Liver (tissue), 9 donors: ENCODE measurements around the gene SGCG. TPM values are rescaled to one million over a fixed set of nuclear protein-coding genes. Genes with fewer than 3 reads are reported as not detected.

Source experiments
- DNase-seq: peaks from one replicate; pipeline ENCODE4 v3.0.0-alpha.2; 2017; ENCODE audit warnings: low spot score
- H3K27ac ChIP-seq, 2 donors: one replicate each; pipeline ENCODE4 v1.7.0; 2013; ENCODE audit warnings: inconsistent platforms in 2 of 2, low read length in 2 of 2, control low read depth in 1 of 2, low read depth in 1 of 2, mild to moderate bottlenecking in 1 of 2
- H3K27me3 ChIP-seq, 4 donors: one replicate each; pipeline versions ENCODE4 v1.6.1 to v1.7.0; 2013; ENCODE audit warnings: low read length in 3 of 4, inconsistent platforms in 1 of 4, mild to moderate bottlenecking in 1 of 4, moderate library complexity in 1 of 4; ENCODE audit not compliant: control insufficient read depth in 4 of 4, insufficient read depth in 4 of 4
- H3K36me3 ChIP-seq, 4 donors: one replicate each; pipeline versions ENCODE4 v1.6.1 to v1.7.0; 2013; ENCODE audit warnings: low read length in 3 of 4, mild to moderate bottlenecking in 3 of 4, low read depth in 1 of 4, moderate library complexity in 1 of 4; ENCODE audit not compliant: control insufficient read depth in 4 of 4, insufficient read depth in 3 of 4
- H3K4me1 ChIP-seq, 4 donors: one replicate each; pipeline versions ENCODE4 v1.6.1 to v1.7.0; 2013; ENCODE audit warnings: low read length in 3 of 4, mild to moderate bottlenecking in 3 of 4, moderate library complexity in 1 of 4; ENCODE audit not compliant: control insufficient read depth in 4 of 4, insufficient read depth in 4 of 4
- H3K4me3 ChIP-seq, 3 donors: one replicate each; pipeline versions ENCODE4 v1.6.1 to v1.7.0; 2013; ENCODE audit warnings: low read length in 3 of 3, control low read depth in 1 of 3, low read depth in 1 of 3, mild to moderate bottlenecking in 1 of 3
- H3K9ac ChIP-seq, 2 donors: one replicate each; pipeline ENCODE4 v1.7.0; 2013; ENCODE audit warnings: low read length in 2 of 2, mild to moderate bottlenecking in 2 of 2, moderate library complexity in 2 of 2, control low read depth in 1 of 2, low read depth in 1 of 2
- H3K9me3 ChIP-seq, 4 donors: one replicate each; pipeline versions ENCODE4 v1.6.1 to v1.7.0; 2013; ENCODE audit warnings: low read length in 3 of 4; ENCODE audit not compliant: control insufficient read depth in 4 of 4
- EGR1 ChIP-seq, 2 donors: IDR thresholded peaks; 2 replicates each; pipeline ENCODE4 v1.6.1; 2016 to 2018; ENCODE audit warnings: antibody characterized with exemption in 2 of 2, low read depth in 2 of 2
- FOXA1 ChIP-seq: IDR thresholded peaks from 2 replicates; pipeline ENCODE4 v1.6.1; 2016; ENCODE audit warnings: antibody characterized with exemption
- FOXA2 ChIP-seq: IDR thresholded peaks from 2 replicates; pipeline ENCODE4 v1.6.1; 2016; ENCODE audit warnings: antibody characterized with exemption
- GABPA ChIP-seq, 2 donors: IDR thresholded peaks in 1 of 2; conservative IDR thresholded peaks in 1 of 2; 2 replicates each; pipeline ENCODE4 v1.6.1; 2016; ENCODE audit warnings: antibody characterized with exemption in 2 of 2, mild to moderate bottlenecking in 1 of 2, moderate library complexity in 1 of 2
- HNF4A ChIP-seq, 2 donors: conservative IDR thresholded peaks; 2 replicates each; pipeline ENCODE4 v1.6.1; 2016; ENCODE audit warnings: antibody characterized with exemption in 2 of 2, mild to moderate bottlenecking in 2 of 2
- RAD21 ChIP-seq, 2 donors: IDR thresholded peaks; 2 replicates each; pipeline ENCODE4 v1.6.1; 2016; ENCODE audit warnings: antibody characterized with exemption in 2 of 2, mild to moderate bottlenecking in 2 of 2
- TAF1 ChIP-seq: conservative IDR thresholded peaks from 2 replicates; pipeline ENCODE4 v1.6.1; 2016; ENCODE audit warnings: antibody characterized with exemption, mild to moderate bottlenecking
- YY1 ChIP-seq: IDR thresholded peaks from 2 replicates; pipeline ENCODE4 v1.6.1; 2016; ENCODE audit warnings: antibody characterized with exemption, mild to moderate bottlenecking
- WGBS: extraction: QIAGEN DNeasy Blood & Tissue Kit; methylation state at CpG from one replicate; pipeline ENCODE4 v1.1.7; 2013; 5-methylcytosine and 5-hydroxymethylcytosine counted together
- polyA plus RNA-seq, 2 donors: library from polyadenylated mRNA; stranded (reverse) in 1 of 2; unstranded in 1 of 2; fragments of 200-250 nt in 1 of 2; fragments of >200 nt in 1 of 2; fragmentation: Nextera tagmentation in 1 of 2; extraction: Ambion mirVana in 1 of 2; gene quantifications; one replicate each; pipeline versions ENCODE4 v1.2.1 to v1.2.3, GENCODE V29; 2013 to 2015
- total RNA-seq, 2 donors: library from RNA; depleted of rRNA; stranded (reverse); fragments of >200 nt; gene quantifications; one replicate each; pipeline ENCODE4 v1.2.3, GENCODE V29; 2014
- TF ChIP-seq, protein P1 (sequence below): fragments of 150-350 bp; IDR thresholded peaks from 2 replicates; pipeline ENCODE4 v1.5.1; 2017; ENCODE audit warnings: improper control_type of control experiment, low read depth, low read length; ENCODE audit not compliant: missing input control
- TF ChIP-seq, protein P2 (sequence below): IDR thresholded peaks from 2 replicates; pipeline ENCODE4 v1.6.1; 2016; ENCODE audit warnings: antibody characterized with exemption
- TF ChIP-seq, protein P3 (sequence below): IDR thresholded peaks from 2 replicates; pipeline ENCODE4 v1.6.1; 2016; ENCODE audit warnings: antibody characterized with exemption
- TF ChIP-seq, protein P4 (sequence below): IDR thresholded peaks from 2 replicates; pipeline ENCODE4 v1.6.1; 2016; ENCODE audit warnings: antibody characterized with exemption, mild to moderate bottlenecking
- TF ChIP-seq, protein P5 (sequence below): IDR thresholded peaks from 2 replicates; pipeline ENCODE4 v1.6.1; 2016; ENCODE audit warnings: antibody characterized with exemption
- donor health status: healthy.
- donor health status: healthy.
- donor health status: healthy.
- donor health status: healthy.
- donor health status: healthy.

SGCG gene
- total and polyA plus RNA-seq, 4 donors, result not detected

DNA sequence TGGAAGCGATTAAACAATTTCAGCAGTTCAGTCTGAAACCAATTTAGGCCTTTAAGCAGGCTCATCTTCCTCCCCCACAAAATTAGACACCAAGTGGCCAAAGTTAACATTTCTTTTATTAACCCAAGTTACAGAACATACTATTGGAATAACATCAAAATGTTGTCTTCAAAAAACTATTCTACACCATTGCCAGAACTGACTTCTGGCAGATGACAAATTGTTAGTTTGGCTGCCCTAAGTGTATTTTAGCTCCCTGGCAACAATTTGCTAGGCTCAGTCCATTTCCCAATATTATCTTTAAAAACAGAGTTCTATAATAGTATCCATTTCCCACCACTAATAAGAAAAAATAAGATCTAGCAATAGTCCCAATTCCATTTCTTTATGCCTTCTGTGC is 107.8 kb downstream of the SGCG start:
- TF ChIP-seq, protein P1, sequence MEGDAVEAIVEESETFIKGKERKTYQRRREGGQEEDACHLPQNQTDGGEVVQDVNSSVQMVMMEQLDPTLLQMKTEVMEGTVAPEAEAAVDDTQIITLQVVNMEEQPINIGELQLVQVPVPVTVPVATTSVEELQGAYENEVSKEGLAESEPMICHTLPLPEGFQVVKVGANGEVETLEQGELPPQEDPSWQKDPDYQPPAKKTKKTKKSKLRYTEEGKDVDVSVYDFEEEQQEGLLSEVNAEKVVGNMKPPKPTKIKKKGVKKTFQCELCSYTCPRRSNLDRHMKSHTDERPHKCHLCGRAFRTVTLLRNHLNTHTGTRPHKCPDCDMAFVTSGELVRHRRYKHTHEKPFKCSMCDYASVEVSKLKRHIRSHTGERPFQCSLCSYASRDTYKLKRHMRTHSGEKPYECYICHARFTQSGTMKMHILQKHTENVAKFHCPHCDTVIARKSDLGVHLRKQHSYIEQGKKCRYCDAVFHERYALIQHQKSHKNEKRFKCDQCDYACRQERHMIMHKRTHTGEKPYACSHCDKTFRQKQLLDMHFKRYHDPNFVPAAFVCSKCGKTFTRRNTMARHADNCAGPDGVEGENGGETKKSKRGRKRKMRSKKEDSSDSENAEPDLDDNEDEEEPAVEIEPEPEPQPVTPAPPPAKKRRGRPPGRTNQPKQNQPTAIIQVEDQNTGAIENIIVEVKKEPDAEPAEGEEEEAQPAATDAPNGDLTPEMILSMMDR, result no peak
- Histone ChIP-seq H3K4me3 (no peak overlapping the region), H3K27ac (no peak overlapping the region), H3K27me3 (no peaks in the 10 kb centered on the region), H3K4me1 (no peaks in the 10 kb centered on the region), H3K9me3 (no peaks in the 10 kb centered on the region), H3K36me3 (no peaks in the 10 kb centered on the region), H3K9ac (no peak overlapping the region)
- no peak for DNase-seq
- 89% methylated on average over 1 of the region's 1 CpG for WGBS

DNA sequence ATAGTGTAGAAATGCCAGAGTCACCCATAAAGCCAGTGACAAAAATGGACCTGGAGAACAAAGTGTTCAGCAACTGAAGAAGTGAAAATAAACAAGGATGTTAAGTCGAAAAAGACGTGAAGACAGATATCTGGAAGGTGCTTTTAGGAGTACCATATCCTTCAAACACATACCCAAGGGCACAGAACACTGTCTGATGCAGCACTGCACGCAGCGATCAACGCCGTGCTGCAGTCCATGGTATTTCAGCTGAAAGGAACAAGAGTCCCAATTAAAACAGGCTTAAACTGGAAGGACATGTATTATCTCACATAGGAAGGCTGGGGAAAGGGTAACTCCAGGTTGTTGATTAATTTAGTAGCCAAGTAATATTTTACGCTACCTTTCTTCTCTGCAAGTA is 108.2 kb downstream of the SGCG start:
- Histone ChIP-seq H3K27me3 (no peaks in the 10 kb centered on the region), H3K36me3 (no peaks in the 10 kb centered on the region), H3K4me3 (no peak overlapping the region), H3K27ac (no peak overlapping the region), H3K4me1 (no peaks in the 10 kb centered on the region), H3K9me3 (no peaks in the 10 kb centered on the region), H3K9ac (no peak overlapping the region)
- 82% methylated on average over 7 of the region's 7 CpGs for WGBS
- no peak for TF ChIP-seq HNF4A (conservative IDR thresholded peaks at IDR 0.05)
- TF ChIP-seq EGR1 (IDR thresholded peaks at IDR 0.05; ENCODE audit: low read depth in 2 of 2), result no peak
- TF ChIP-seq, protein P2, sequence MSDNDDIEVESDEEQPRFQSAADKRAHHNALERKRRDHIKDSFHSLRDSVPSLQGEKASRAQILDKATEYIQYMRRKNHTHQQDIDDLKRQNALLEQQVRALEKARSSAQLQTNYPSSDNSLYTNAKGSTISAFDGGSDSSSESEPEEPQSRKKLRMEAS, result no peak
- TF ChIP-seq FOXA2, result no peak
- no peak for TF ChIP-seq GABPA (IDR thresholded peaks at IDR 0.05 in 1 of 2, conservative IDR thresholded peaks at IDR 0.05 in 1 of 2)
- no peak for DNase-seq

DNA sequence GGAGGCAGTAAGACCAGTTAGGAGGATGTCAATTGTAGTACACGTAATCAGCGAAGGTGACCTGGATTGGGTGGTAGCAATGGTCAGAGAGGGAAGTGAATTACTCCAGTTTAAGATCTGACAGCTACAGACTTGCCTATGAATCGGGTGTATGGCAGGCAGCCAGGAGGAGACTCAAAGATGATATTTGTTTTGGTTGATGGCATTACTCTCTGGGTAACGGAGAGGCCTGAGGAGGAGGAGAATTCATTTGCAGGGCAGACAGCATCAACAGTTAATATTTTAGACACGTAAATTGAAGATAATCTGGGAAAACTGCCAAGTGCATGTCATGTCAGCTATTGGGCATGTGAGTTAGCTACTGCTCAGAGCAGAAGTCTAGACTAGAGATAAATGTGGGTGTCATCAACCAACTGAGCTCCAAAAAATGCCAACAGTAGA is 109.2 kb downstream of the SGCG start:
- Histone ChIP-seq H3K27me3 (no peaks in the 10 kb centered on the region), H3K4me3 (no peak overlapping the region), H3K27ac (no peak overlapping the region), H3K9ac (no peak overlapping the region), H3K4me1 (no peaks in the 10 kb centered on the region), H3K36me3 (no peaks in the 10 kb centered on the region), H3K9me3 (no peaks in the 10 kb centered on the region)
- no peak for TF ChIP-seq TAF1
- TF ChIP-seq YY1, result no peak
- TF ChIP-seq, protein P1, result no peak
- no peak for DNase-seq
- WGBS, result 57% methylated on average over 5 of the region's 5 CpGs

DNA sequence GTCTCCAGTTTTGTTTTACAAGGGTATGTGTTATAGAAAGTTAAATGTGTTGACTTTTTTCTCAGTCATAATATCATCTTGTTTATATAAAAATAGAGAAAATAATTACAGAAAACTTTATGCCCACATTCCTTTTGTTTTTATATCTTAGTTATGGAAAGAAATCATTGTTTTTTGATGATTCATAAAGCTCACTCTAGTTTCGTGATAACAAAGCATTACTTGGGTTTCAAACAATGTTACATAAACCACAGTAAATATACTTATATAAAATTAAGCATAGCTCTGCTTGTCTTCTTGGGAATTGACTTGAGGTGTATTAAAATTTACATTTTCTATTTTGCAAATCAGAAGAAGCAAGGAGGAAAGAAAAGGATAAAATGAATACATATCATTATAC is 111.8 kb downstream of the SGCG start:
- H3K36me3 ChIP-seq, result no peaks in the 10 kb centered on the region
- 53% methylated on average over 1 of the region's 1 CpG for WGBS
- no peak for TF ChIP-seq GABPA (IDR thresholded peaks at IDR 0.05 in 1 of 2, conservative IDR thresholded peaks at IDR 0.05 in 1 of 2)
- TF ChIP-seq FOXA2, result no peak
- TF ChIP-seq, protein P3, sequence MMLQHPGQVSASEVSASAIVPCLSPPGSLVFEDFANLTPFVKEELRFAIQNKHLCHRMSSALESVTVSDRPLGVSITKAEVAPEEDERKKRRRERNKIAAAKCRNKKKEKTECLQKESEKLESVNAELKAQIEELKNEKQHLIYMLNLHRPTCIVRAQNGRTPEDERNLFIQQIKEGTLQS, result no peak
- no peak for TF ChIP-seq RAD21 (IDR thresholded peaks at IDR 0.05)
- TF ChIP-seq EGR1 (IDR thresholded peaks at IDR 0.05; ENCODE audit: low read depth in 2 of 2), result no peak
- TF ChIP-seq, protein P4, sequence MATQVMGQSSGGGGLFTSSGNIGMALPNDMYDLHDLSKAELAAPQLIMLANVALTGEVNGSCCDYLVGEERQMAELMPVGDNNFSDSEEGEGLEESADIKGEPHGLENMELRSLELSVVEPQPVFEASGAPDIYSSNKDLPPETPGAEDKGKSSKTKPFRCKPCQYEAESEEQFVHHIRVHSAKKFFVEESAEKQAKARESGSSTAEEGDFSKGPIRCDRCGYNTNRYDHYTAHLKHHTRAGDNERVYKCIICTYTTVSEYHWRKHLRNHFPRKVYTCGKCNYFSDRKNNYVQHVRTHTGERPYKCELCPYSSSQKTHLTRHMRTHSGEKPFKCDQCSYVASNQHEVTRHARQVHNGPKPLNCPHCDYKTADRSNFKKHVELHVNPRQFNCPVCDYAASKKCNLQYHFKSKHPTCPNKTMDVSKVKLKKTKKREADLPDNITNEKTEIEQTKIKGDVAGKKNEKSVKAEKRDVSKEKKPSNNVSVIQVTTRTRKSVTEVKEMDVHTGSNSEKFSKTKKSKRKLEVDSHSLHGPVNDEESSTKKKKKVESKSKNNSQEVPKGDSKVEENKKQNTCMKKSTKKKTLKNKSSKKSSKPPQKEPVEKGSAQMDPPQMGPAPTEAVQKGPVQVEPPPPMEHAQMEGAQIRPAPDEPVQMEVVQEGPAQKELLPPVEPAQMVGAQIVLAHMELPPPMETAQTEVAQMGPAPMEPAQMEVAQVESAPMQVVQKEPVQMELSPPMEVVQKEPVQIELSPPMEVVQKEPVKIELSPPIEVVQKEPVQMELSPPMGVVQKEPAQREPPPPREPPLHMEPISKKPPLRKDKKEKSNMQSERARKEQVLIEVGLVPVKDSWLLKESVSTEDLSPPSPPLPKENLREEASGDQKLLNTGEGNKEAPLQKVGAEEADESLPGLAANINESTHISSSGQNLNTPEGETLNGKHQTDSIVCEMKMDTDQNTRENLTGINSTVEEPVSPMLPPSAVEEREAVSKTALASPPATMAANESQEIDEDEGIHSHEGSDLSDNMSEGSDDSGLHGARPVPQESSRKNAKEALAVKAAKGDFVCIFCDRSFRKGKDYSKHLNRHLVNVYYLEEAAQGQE, result no peak
- TF ChIP-seq, protein P5, sequence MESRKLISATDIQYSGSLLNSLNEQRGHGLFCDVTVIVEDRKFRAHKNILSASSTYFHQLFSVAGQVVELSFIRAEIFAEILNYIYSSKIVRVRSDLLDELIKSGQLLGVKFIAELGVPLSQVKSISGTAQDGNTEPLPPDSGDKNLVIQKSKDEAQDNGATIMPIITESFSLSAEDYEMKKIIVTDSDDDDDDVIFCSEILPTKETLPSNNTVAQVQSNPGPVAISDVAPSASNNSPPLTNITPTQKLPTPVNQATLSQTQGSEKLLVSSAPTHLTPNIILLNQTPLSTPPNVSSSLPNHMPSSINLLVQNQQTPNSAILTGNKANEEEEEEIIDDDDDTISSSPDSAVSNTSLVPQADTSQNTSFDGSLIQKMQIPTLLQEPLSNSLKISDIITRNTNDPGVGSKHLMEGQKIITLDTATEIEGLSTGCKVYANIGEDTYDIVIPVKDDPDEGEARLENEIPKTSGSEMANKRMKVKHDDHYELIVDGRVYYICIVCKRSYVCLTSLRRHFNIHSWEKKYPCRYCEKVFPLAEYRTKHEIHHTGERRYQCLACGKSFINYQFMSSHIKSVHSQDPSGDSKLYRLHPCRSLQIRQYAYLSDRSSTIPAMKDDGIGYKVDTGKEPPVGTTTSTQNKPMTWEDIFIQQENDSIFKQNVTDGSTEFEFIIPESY, result no peak
- no peak for TF ChIP-seq FOXA1

More for the DNA sequence above, 111.8 kb downstream of the SGCG start:
- Histone ChIP-seq H3K9ac (no peak overlapping the region), H3K4me1 (no peaks in the 10 kb centered on the region), H3K27me3 (no peaks in the 10 kb centered on the region), H3K27ac (no peak overlapping the region), H3K9me3 (no peaks in the 10 kb centered on the region), H3K4me3 (no peak overlapping the region)
- DNase-seq, result no peak
